Measurements from ENCODE around the gene C3orf80.
"Not testable (repeated sequence)": the region's sequence is repeated elsewhere in the genome, so short reads cannot be mapped to it uniquely, and the experiment has no call there.

Gene C3orf80

DNA sequence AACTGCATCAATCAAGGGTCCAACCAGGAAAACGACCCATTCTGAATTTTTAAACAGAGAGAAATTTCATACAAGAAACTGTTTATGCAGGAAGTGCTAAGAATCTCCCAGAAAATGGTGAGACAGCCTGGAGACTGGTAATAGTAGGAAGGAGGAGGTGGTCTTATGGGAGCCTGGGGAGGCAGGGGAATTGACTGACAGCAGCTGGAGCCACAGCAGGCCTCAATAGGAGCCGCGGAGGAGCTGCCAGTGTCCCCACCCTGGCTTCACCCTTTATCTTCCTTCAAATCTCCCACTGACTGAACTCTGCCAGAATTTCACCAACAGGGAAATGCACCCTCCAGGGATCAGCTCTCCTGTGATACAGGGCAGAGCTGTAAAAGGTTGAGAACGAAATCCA lies 7.5 kb upstream of the C3orf80 start:
- no peak for DNase-seq

DNA sequence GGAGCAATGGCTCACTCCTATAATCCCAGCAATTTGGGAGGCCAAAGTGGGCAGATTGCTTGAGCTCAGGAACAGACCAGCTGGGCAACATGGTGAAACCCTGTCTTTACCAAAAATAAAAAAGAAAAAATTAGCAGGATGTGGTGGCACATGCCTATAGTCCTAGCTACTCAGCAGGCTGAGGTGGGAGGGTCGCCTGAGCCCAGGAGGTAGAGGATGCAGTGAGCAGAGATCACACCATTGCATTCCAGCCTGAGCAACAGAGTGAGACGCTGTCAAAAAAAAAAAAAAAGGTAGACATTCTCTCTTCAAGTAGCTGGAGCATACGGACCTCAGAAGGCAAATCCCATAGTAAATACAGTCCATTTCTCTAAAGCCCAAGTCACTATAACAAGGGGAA lies 7.1 kb upstream of the C3orf80 start:
- DNase-seq, result no peak

DNA sequence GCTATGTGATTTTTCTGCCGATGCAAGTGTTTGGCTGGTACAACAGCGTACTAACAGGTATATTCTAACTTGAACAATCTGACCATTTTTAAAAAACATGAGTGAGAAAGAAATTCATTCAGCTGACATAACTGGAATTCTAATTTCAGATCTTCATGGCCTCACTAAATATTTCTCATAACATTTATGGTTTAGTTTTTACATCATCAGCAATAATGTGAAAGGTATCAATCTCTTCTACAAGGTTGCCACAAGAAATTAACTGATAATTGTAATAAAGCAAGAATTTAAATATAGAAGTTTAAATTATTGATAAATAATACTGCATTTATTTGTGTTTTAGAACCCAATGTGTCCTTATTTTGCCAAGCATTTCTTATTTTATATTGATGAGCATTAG lies 5.2 kb upstream of the C3orf80 start:
- DNase-seq, result no peak

DNA sequence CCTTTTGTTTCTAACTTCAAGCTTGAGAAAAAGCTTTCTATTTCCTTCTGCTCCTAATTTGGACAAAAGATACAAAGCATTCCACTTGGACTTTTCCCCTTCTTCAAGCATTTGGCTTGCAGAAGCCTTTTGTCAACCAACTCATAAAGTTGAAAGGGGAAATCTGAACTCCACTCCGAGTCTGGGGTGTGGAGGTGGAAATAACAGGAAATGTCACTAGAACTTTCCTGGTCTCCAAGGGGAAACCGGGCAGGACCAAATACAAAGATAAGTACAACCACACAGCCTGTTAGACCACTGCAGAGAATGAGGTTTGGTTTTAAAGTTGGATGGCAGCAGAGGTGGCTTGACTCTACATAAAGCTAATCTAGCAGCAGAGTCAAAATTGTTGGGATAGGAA lies 4.2 kb upstream of the C3orf80 start:
- no peak for DNase-seq

DNA sequence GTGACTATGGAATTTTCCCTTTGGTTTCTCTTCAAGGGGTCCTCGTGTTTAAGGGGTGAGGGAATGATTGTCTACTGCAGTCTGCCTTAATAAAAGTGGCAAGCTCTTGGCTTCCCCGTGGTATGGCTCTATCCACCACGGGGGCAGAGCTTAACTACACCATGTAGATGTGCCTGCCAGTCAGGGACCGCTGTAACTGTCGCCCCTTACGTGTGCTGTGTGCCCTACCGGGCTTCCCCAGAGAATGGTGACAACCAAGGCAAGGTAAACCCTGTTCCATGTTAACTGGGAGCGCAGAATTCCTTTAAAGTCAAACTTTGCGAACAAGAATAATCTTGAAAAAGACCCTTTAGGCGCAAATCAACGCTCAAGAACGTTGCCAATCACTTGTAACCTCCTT lies 966 bp upstream of the C3orf80 start:
- no peak for DNase-seq

DNA sequence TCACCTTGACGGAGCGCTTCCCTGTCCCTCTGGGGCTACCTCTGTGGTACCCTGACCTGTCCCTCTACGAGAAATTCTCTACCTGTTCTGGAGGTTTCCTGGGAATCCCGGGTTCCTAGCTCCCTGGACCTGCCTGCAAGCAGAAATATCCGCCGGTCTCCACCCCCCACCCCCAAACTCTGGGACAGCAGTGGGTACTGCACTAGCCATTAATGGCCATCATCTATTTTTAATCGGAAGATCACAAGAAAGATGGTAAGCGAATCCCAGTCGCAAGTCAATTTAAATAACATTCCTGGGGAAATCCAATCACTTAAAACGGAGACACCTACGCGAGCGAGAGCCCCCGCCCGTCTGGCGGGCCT lies 429 bp upstream of the C3orf80 start:
- DNase-seq, result no peak

DNA sequence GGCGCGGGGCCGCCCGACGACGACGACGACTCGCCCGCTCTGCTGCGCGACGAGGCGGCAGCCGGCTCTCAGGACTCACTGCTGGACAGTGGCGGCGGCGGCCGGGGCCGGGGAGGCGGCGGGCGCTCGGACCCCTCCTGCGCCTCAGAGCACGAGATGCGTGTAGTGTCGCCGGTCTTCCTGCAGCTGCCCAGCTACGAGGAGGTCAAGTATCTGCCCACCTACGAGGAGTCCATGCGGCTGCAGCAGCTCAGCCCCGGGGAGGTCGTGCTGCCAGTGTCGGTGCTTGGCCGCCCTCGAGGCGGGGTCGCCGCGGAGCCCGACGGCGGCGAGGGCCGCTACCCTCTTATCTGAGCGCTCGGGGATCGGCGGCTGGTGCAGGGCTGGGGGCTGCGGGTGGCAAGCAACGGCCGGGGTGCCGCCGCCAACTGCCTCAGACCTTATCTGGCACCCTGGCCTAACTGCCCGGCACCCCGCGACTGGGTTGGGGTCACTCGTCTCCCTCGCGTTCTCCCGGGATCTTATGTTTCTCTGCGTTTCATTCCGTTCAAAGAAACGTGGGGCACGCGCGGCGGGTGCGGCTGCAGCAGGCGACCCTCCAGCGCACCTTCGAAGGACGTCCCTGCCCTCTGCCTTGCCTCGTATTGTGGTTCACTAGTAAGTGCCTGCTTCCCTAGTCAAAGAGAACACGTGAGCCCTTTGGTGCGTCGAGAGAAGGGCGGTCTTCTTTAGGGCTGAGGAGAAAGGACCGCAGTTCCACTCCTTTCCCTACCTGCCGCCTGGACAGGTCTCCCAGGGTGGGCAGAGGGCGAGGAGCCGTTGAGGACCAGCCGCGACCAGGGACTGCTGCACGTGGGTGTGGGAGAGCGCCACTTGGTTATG lies 1.0 kb downstream of the C3orf80 start:
- no peak for DNase-seq

DNA sequence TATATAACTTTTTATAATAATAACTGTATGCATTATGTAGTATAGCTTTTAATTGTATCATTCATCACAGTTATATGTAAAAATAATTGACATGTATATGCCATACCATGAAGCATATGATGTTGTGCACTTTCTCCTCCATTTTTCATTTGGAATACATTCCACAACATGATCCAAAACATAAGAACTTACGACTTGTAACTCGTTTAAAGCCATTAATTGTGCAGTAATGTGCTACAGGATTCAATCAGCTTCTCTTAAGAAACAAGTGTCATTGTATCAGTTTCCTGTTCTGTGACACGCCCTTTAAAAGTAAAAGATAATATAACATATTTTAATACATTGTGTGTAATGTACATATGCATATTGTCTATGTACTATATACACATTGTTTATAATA lies 2.2 kb downstream of the C3orf80 start:
- DNase-seq, result no peak

DNA sequence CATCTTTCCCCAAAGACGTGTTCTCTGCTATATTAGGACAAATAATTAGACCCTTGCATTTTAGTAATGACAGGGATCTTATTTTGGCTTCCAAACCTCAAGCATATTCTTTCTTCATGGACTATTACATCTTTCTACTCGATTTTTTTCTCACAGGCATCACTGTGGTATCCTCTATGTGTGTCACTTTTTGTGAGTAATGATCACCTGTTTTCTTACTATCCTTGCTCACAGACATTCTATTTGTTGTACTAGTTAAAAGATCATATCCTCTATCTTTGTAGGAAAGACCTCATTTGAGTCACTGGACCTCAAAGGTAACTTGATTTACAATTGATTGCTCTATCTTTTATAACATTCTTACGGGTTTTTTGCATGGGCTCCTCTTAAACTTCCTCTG lies 6.8 kb downstream of the C3orf80 start:
- DNase-seq, result no peak

DNA sequence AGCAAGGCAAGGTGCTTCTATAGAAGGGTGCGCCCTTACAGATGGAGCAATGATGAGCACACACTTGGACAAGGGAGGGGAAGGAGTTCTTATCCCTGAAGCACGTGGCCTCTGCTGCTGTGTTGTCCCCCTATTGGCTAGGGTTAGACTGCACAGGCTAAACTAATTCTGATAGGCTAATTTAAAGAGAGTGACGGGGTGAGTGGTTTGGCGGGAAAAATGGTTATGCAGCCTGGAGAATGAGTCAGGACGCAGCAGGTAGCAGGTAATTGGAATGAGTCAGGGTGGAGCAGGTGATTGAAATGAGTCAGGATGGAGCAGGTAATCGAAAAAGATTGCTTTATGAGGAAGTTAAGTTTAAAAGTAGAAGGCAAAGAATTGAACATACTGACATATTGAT lies 15.5 kb downstream of the C3orf80 start:
- not testable (repeated sequence) for DNase-seq

DNA sequence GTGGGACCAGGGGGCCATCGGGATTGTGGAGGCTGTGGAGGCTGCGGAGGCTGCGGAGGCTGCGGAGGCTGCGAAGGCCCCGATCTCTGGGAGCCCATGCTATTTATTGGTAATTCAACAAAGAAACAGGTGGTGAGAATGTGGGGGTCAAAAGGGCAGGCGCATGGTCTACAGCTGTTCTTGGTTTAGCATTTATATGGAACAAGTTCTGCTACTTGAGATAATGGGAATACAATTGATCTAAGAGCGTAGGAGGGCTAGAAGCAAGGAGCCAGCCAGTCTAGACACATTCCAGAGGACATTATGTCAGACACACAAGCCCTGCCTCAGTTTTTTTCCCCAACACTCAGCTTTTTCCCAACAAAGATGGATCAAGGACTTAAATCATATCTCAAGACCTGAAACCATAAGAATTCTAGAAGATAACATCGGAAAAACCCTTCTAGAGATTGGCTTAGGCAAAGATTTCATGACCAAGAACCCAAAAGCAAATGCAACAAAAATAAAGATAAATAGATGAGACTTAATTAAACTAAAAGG lies 20.1 kb downstream of the C3orf80 start:
- no peak for DNase-seq

DNA sequence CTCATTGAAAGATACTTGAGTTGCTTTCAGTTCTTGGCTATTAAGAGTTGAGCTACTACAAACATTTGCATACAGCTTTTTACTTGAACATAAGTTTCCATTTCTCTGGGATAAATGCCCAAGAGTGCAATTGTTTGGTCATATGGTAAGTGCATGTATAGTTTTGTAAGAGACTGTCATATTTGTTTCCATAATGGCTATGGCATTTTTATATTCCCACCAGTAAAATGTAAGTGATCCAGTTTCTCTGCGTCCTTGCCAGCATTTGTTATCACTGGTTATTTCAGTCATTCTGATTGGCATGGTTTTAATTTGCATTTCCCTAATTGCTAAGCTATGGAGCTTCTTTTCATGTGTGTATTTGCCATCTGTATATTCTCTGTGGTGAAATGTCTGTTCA lies 22.5 kb downstream of the C3orf80 start:
- no peak for DNase-seq

DNA sequence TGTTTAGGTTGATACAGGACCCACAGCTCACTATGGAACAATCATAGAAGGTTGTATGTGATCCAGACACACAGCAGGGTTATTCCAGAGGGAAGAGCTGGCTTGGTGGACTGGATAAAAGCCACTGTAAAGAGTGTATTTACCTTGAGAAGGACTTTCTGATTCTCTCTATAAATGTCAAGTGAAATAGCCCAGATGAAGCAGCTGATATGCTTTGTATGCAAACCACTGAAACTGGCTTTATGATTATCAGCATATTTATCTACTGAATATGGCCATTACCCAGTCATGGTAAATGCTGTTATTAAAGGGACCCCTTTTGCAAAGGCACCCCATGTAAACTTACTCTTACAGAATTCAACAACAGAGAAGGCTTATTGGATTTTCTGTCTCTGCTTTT lies 28.1 kb downstream of the C3orf80 start:
- no peak for DNase-seq

DNA sequence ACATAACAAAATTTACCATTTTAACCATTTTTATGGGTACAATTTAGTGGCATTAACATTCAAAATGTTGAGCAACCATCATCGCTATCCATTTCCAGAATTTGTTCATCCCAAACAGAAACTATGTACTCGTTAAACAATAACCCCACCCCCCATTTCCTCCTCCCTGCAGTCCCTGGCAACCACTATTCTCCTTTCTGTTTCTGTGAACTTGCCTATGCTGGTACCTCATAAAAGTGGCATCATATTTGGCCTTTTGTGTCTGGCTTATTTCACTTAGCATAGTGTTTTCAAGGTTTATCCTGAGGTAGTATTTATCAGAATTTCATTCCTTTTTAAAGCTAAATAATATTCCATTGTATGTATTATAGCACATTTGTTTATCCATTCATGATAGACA lies 32.4 kb downstream of the C3orf80 start:
- no peak for DNase-seq

DNA sequence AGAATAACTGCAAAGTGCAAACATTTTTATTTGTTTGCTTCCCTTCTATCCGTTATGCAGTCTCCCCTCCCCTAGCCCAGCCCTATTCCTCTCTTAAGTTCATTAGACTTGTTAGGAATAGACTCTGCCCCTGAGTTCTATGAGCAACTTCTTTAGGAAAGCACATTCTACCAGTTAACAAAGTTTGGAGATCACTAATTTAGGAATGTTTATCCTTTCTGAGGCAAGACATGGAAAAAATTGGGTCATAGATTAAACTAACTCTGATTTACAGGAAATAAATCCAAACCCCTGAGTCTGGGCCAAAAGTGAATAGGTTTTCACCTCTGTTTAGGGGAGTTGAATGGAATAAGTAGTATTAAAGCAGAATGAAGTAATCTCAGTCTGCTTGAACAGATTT lies 34.4 kb downstream of the C3orf80 start:
- no peak for DNase-seq

DNA sequence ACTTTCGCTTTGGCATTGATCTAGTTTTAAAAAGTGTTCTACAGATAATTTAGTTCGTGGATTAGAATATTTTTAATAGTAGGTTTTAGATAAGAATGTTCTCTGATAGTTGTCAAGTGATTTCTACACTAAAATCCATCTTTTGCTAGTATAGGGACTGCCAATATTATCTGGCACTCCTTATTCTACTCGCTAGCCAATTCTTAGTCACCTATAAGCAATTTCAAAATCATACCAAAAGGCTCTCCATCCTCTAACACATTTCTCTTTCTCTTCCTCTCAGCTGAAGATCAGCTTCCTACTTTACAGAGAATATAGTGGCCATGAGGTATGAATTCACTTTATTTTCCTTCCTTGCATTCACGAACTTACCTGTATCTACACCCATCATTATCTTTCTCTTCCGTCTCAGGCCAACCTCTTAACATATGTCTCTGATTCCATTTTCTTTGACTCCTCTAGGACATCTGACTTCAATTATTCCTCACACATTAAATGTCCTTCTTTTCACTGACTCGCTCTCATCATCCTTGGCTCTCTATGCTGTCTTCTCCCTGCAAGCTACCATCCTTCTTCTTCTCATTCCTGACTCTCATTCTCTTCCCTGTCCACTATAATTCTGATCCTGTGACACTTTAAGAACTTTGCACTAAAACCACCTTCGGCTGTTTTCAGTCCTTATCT lies 35.5 kb downstream of the C3orf80 start:
- DNase-seq, result no peak

DNA sequence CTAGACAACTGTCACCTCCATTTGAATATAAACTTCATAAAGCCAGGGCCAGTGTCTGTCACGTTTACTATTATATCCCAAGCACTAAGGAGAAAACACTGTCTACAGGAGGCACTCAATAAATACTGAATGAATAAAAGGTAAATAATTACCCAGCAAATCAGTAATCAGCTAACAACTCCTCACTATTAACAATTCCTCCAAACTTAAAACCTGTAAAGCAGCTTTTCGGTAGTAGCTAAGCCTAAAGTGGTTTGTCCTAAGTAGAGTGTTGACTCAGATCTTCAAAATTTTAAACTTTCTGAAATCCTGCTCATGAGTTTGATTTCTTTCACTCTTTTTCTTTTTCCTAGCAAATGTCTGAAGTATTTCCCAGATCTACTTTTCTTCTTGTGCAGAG lies 39.9 kb downstream of the C3orf80 start:
- no peak for DNase-seq

All from CD4-positive, alpha-beta T cell treated with Interleukin-10 for 1 hour (primary cell).